Transverse colon (tissue), 4 donors: ENCODE data around the gene THBD.

Source experiments
- POLR2A ChIP-seq: fragments of 450-650 bp; IDR thresholded peaks from one replicate; pipeline ENCODE4 v1.6.1; 2016; ENCODE audit warnings: antibody characterized with exemption, mild to moderate bottlenecking, moderate library complexity
- POLR2AphosphoS5 ChIP-seq, 3 donors: sonication (generic); formaldehyde crosslinking; IDR thresholded peaks; one replicate each; pipeline ENCODE4 v1.6.1; 2016; ENCODE audit warnings: antibody characterized with exemption in 3 of 3
- TF ChIP-seq, protein P1 (sequence below), 5 experiments: fragments of 200-600 bp in 3 of 5; fragments of 450-650 bp in 2 of 5; sonication (generic) in 3 of 5; IDR thresholded peaks; 1 replicate in 2 of 5; 2 replicates in 3 of 5; pipeline ENCODE4 v1.5.1; 2016 to 2017; ENCODE audit warnings: antibody characterized with exemption in 5 of 5, inconsistent platforms in 3 of 5, mild to moderate bottlenecking in 2 of 5, moderate library complexity in 1 of 5

DNA sequence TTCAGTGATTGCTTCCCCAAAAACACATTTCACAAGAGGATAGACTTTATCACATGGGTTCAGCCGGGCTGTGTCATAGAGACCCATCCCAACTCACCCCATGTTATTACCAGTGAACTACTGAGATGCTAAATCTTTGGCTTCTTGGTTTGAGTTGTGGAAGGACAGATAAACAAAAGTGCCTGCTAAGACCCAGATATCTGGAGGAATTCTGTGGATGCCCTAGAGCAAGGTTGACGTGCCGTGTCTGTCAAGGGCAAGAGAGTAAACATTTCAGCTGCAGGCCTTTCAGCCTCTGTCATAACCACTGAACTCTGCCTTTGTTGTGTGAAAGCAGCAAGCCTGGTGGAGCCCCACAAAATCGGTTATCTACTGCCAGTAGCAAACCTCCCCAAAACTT lies 11.2 kb upstream of the THBD start:
- TF ChIP-seq POLR2A (no peak), POLR2AphosphoS5 (IDR thresholded peaks at IDR 0.05) (no peak)
- TF ChIP-seq, protein P1, sequence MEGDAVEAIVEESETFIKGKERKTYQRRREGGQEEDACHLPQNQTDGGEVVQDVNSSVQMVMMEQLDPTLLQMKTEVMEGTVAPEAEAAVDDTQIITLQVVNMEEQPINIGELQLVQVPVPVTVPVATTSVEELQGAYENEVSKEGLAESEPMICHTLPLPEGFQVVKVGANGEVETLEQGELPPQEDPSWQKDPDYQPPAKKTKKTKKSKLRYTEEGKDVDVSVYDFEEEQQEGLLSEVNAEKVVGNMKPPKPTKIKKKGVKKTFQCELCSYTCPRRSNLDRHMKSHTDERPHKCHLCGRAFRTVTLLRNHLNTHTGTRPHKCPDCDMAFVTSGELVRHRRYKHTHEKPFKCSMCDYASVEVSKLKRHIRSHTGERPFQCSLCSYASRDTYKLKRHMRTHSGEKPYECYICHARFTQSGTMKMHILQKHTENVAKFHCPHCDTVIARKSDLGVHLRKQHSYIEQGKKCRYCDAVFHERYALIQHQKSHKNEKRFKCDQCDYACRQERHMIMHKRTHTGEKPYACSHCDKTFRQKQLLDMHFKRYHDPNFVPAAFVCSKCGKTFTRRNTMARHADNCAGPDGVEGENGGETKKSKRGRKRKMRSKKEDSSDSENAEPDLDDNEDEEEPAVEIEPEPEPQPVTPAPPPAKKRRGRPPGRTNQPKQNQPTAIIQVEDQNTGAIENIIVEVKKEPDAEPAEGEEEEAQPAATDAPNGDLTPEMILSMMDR (IDR thresholded peaks at IDR 0.05), result no peak
